Gastrocnemius medialis (tissue), 4 donors: ENCODE data around the gene TTN. TPM values are rescaled to one million over a fixed set of nuclear protein-coding genes. Genes with fewer than 3 reads are reported as not detected.

Experiments used
- ATAC-seq, 2 donors: fragments of 150-250 bp; one replicate each; pipeline ENCODE4 v1.9.1; 2016
- DNase-seq, 2 donors: peaks; one replicate each; pipeline ENCODE4 v3.0.0-alpha.2; 2019
- H3K27ac ChIP-seq, 4 donors: fragments of 200-600 bp; sonication (generic); 1 replicate in 1 of 4; 2 replicates in 3 of 4; pipeline ENCODE4 v1.5.1; 2016 to 2018; ENCODE audit warnings: mild to moderate bottlenecking in 2 of 4, moderate library complexity in 1 of 4
- H3K27me3 ChIP-seq, 3 donors: fragments of 200-600 bp; sonication (generic) in 2 of 3; 1 replicate in 1 of 3; 2 replicates in 2 of 3; pipeline versions ENCODE4 v1.5.1 to v1.6.0; 2016 to 2019; ENCODE audit warnings: mild to moderate bottlenecking in 1 of 3, moderate library complexity in 1 of 3
- H3K36me3 ChIP-seq, 2 donors: fragments of 200-600 bp; sonication (generic) in 1 of 2; one replicate each; pipeline ENCODE4 v1.5.1; 2017 to 2018
- H3K4me1 ChIP-seq, 2 donors: fragments of 200-600 bp; sonication (generic) in 1 of 2; one replicate each; pipeline ENCODE4 v1.5.1; 2016 to 2017; ENCODE audit warnings: mild to moderate bottlenecking in 2 of 2
- H3K4me3 ChIP-seq, 4 donors: fragments of 200-600 bp; sonication (generic) in 3 of 4; 1 replicate in 1 of 4; 2 replicates in 3 of 4; pipeline ENCODE4 v1.5.1; 2016 to 2019; ENCODE audit warnings: mild to moderate bottlenecking in 2 of 4
- H3K9me3 ChIP-seq, 3 donors: fragments of 200-600 bp; sonication (generic) in 2 of 3; 1 replicate in 1 of 3; 2 replicates in 2 of 3; pipeline ENCODE4 v1.5.1; 2016 to 2019
- CTCF ChIP-seq, 5 experiments: fragments of 450-650 bp in 3 of 5; fragments of 200-600 bp in 2 of 5; sonication (generic) in 2 of 5; IDR thresholded peaks in 4 of 5; conservative IDR thresholded peaks in 1 of 5; 1 replicate in 4 of 5; 2 replicates in 1 of 5; pipeline ENCODE4 v1.5.1; 2016 to 2019; ENCODE audit warnings: antibody characterized with exemption in 5 of 5, mild to moderate bottlenecking in 3 of 5, moderate library complexity in 3 of 5
- POLR2A ChIP-seq, 2 donors: fragments of 450-650 bp; IDR thresholded peaks; one replicate each; pipeline ENCODE4 v1.6.1; 2017; ENCODE audit warnings: antibody characterized with exemption in 2 of 2, mild to moderate bottlenecking in 2 of 2, moderate library complexity in 2 of 2
- in situ Hi-C, 4 donors: fragments of 200-750 bp; cut with MboI; loops; one replicate each; pipeline versions ENCODE4 v1.15.0 to v1.8.0; 2017; ENCODE audit warnings: low sequenced_read_pairs in 4 of 4
- intact Hi-C: fragments of 100-400 bp; cut with DNase I; formaldehyde crosslinking; loops from one replicate; pipeline ENCODE4 v1.15.1; 2023; ENCODE audit warnings: low total_unique reads
- total RNA-seq, 4 donors: library from RNA; depleted of rRNA; stranded (reverse); fragments of >200 nt; gene quantifications; one replicate each; pipeline versions ENCODE4 v1.1.0 to v1.2.3, GENCODE V29; 2016

TTN gene
- total RNA-seq, 4 donors from 2014 or later = 4,552 to 9,701 (median 7,268) TPM

GRCh38 chr2:178568227-178568626 lies 239.0 kb downstream of the TTN start:
- ATAC-seq (no peak), DNase-seq (no peak)
- in situ Hi-C loops = no loop called here
- intact Hi-C loops = loop anchor here (2.0 kb wide), 1 partner anchor 13 kb away; no protein-coding TSS in a partner anchor
- no peaks in the 10 kb centered on the region for H3K9me3 ChIP-seq
- H3K36me3 ChIP-seq = peaks cover 7 to 99% of the 10 kb centered on the region in 2 donors
- H3K4me3 ChIP-seq = no peak overlapping the region
- H3K27ac ChIP-seq = peak overlapping the region in 3 of 4 donors; percentile 24 to 52 (median 46)
- H3K4me1 ChIP-seq = peaks cover 69 to 90% of the 10 kb centered on the region in 2 donors
- TF ChIP-seq CTCF (IDR thresholded peaks at IDR 0.05 in 4 of 5, conservative IDR thresholded peaks at IDR 0.05 in 1 of 5) = no peak
- TF ChIP-seq POLR2A (IDR thresholded peaks at IDR 0.05) = no peak
- H3K27me3 ChIP-seq = no peaks in the 10 kb centered on the region

GRCh38 chr2:178553047-178553446 lies 254.2 kb downstream of the TTN start:
- TF ChIP-seq POLR2A (IDR thresholded peaks at IDR 0.05) (no peak), CTCF (IDR thresholded peaks at IDR 0.05 in 4 of 5, conservative IDR thresholded peaks at IDR 0.05 in 1 of 5) (no peak)
- no peaks in the 10 kb centered on the region for H3K27me3 ChIP-seq
- in situ Hi-C loops (no loop called here), intact Hi-C loops (no loop called here)
- H3K36me3 ChIP-seq = peaks cover 7 to 100% of the 10 kb centered on the region in 2 donors
- DNase-seq (no peak), ATAC-seq (peak; percentile 68 to 80)
- H3K9me3 ChIP-seq = no peaks in the 10 kb centered on the region
- peak overlapping the region; percentile 71 to 85 (median 76) for H3K27ac ChIP-seq
- H3K4me3 ChIP-seq = no peak overlapping the region
- peaks cover 39 to 45% of the 10 kb centered on the region in 2 donors for H3K4me1 ChIP-seq

- Histone ChIP-seq H3K4me3 (no peak overlapping the region), H3K4me1 (peaks cover 27% of the 10 kb centered on the region in 2 donors), H3K27ac (peak overlapping the region in 3 of 4 donors; percentile 71 to 85 (median 75)), H3K9me3 (no peaks in the 10 kb centered on the region), H3K27me3 (no peaks in the 10 kb centered on the region), H3K36me3 (peaks cover 9 to 100% of the 10 kb centered on the region in 2 donors)
- ATAC-seq (no peak), DNase-seq (no peak)
- in situ Hi-C loops (no loop called here), intact Hi-C loops (no loop called here)
- no peak for TF ChIP-seq CTCF (IDR thresholded peaks at IDR 0.05 in 4 of 5, conservative IDR thresholded peaks at IDR 0.05 in 1 of 5)
- TF ChIP-seq POLR2A (IDR thresholded peaks at IDR 0.05) = no peak
These were observed 256.9 kb downstream of the TTN start for GRCh38 chr2:178550352-178550751.

- ATAC-seq = no peak
These were observed 264.7 kb downstream of the TTN start for GRCh38 chr2:178542569-178542968.

More at GRCh38 chr2:178542569-178542968, 264.7 kb downstream of the TTN start:
- Histone ChIP-seq H3K4me3 (no peak overlapping the region), H3K36me3 (peaks cover 31 to 100% of the 10 kb centered on the region in 2 donors), H3K9me3 (no peaks in the 10 kb centered on the region), H3K27ac (peak overlapping the region in 3 of 4 donors; percentile 4 to 20 (median 20)), H3K4me1 (peaks cover 0 to 5% of the 10 kb centered on the region in 2 donors), H3K27me3 (no peaks in the 10 kb centered on the region)
- intact Hi-C loops = no loop called here
- in situ Hi-C loops = no loop called here
- no peak for TF ChIP-seq CTCF (IDR thresholded peaks at IDR 0.05 in 4 of 5, conservative IDR thresholded peaks at IDR 0.05 in 1 of 5)
- no peak for TF ChIP-seq POLR2A (IDR thresholded peaks at IDR 0.05)
- DNase-seq = no peak
